GM12874 (cell line): ENCODE results near the gene PEX7.

Experiments used
- TF ChIP-seq, protein P1 (sequence below): IDR thresholded peaks from 2 replicates; pipeline ENCODE4 v1.5.1; 2011; ENCODE audit warnings: low read depth, mild to moderate bottlenecking, control low read depth, low read length, moderate library complexity; ENCODE audit not compliant: insufficient read depth

The PEX7 gene

DNA sequence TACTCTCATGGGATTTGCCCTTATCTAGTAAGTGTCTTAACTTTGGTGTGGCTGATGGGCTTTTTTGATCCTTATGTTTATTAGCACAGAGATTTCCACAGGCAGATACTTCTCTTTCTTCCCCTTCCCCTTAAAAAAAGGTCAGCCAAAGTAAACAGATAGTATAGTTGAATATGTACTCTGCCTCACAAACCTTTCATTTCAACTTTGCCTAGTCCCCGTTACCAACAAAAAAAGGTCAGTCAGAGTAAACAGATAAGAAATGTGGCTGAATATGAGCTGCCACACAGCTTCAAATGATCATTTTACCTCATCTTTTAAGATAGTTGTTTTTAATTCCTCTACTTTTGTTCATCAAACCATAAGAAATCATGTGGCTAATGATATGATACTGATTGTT lies 65.6 kb downstream of the PEX7 start:
- TF ChIP-seq, protein P1, sequence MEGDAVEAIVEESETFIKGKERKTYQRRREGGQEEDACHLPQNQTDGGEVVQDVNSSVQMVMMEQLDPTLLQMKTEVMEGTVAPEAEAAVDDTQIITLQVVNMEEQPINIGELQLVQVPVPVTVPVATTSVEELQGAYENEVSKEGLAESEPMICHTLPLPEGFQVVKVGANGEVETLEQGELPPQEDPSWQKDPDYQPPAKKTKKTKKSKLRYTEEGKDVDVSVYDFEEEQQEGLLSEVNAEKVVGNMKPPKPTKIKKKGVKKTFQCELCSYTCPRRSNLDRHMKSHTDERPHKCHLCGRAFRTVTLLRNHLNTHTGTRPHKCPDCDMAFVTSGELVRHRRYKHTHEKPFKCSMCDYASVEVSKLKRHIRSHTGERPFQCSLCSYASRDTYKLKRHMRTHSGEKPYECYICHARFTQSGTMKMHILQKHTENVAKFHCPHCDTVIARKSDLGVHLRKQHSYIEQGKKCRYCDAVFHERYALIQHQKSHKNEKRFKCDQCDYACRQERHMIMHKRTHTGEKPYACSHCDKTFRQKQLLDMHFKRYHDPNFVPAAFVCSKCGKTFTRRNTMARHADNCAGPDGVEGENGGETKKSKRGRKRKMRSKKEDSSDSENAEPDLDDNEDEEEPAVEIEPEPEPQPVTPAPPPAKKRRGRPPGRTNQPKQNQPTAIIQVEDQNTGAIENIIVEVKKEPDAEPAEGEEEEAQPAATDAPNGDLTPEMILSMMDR: no peak

DNA sequence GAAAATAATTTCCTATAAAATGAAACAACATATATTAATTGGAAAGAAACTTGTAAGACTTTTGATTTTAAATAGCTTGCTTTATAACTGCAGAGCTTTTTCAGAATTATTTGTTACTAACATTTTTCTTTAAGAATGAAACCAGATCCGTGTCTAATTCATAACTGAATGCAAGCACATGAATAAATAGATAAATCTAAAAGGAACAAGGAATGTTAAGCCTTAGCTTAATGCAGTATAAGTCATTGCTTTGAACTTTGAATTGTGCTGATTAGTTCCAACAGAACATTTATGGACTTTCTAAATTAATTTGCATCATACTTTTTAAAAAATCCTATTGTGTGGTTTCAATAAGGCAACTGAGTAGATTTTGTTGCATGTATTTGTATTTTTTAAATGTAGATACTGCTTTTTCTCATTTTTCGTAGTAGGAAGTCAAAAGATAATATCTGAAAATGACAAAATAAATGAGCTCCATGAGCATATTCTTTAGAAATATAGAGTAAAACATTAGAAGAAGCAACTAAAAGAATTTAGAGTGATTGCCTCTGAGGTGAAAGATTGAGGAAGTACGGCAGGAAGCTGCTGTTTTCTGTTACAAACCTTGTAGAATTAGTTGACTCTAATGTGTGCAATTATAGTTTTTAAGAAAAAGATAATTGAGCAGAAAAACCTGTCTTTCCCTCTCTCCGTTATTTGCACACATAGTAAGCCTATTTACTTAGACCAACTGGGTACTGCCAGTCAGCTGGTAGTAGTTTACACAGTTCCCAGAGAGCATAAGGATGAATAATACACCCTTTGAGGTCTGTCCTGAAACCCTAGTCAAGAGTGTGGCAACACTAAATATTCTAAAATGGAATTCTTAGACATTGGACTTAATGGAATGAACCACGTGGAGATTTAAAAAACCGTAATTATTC lies 67.1 kb downstream of the PEX7 start:
- TF ChIP-seq, protein P1: no peak

DNA sequence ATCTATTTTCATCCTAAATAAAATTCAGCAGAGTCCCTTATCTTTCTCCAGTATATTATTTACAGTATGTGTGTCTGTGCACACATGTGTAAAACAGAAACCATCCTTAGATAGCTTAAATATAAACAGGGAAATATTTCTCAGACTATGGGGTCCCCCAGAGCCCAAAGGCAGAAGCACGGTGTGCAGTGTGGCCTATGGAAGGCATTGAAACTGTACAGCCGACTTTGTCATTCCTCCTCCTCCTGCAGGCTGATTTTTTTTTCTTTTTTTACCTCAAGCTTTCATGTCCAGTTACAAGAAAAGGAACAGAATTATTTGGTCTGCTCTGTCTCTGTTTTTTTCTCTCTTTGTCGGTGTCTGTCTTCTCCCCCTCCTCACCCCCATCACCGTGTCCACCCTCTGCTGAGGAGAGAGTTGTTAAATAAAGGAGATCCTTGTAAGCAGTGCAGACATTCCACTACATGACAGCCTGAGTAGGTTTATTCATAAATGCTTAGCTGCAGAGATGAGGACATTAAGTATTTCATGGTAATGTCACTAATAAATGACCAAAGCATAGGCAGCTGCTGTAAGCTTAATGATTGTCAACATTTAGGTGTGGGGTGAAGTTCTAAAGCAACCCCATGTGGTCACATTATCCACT lies 67.9 kb downstream of the PEX7 start:
- TF ChIP-seq, protein P1: no peak

DNA sequence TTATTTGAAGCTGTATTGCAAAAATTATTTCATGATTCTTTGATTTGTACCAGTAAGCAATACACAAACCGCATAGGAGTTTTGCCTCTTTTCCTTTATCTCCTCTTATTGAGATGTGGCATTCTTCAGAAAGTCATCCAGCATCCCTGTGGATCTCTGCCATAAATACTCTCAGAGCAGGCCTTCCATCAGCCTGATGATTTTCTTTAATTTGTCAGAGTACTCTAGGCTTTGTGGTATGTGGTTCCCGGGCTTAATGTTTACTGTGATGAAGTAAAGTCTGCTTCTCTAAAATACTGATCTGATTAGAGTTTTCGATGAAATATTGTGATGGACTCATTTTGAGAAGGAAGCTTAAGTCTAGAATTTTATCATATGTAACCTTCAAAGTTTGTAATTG lies 68.6 kb downstream of the PEX7 start:
- TF ChIP-seq, protein P1: no peak

DNA sequence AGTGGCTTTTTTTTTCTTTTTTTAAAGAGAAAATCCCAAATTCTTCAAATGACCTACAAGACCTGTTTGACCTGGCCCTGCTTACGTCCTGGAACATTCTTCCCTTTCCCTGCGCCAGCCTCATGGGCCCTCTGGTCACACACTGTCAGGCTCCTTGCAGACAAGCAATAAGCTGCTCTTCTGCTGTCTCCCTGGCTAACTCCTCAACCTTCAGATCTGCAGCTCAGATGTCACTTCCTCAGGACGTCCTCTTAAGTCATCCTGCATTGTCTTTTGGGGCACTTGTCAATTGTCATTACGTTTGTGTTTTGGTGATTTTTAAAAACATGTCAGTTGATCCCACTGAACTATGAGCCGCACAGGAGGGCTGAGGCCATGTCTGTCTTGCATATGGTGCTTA lies 70.8 kb downstream of the PEX7 start:
- TF ChIP-seq, protein P1: no peak

DNA sequence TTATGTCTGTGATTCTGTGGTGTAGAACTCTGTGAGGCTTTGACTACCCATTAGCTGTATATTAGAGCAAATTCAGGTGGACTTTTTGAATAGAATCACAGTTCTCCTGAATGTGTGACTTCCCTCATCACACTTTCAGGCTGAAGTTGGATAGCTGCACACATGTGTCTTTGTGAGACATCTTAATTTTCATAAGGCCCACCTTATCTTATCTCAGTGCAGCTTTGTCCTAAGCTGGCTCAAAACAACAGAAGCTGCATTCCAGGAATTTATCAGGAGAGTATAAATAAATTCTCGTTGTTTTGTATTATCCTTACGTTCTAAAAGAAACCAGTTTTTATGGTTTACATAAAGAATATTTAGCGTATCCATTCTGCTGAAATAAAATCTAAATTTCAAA lies 73.5 kb downstream of the PEX7 start:
- TF ChIP-seq, protein P1: no peak

DNA sequence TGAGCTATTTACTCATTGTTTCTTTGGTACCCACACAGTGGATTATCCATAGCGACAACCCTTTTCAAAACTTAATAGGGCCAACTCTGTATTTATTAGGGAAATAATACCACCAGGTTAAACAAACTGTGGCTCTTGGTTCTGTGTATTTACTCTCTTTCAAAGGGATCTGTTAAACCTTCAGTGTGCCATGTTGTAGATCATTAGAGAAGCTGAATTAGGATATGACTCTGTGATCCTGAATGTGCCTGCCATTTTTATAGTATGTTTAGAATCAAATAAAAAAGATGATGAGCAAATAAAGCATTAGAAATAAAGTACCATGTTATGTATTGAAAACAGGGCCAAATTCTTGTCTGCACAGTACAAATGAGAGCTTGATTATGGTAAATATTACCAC lies 74.7 kb downstream of the PEX7 start:
- TF ChIP-seq, protein P1: no peak
